Hematopoietic multipotent progenitor cell treated with erythropoietin and hydrocortisone succinate and interleukin-3 and kit ligand, for 17 days (in vitro differentiated cells): ENCODE measurements around the gene KRTAP5-11.
A peak's percentile ranks its signal among the peaks of the same experiment; 100 is the strongest.
"Not testable (repeated sequence)": the region's sequence is repeated elsewhere in the genome, so short reads cannot be mapped to it uniquely, and the experiment has no call there.

ENCODE experiments used
- DNase-seq: peaks from one replicate; pipeline ENCODE4 v3.0.0-alpha.2; 2015; ENCODE audit warnings: low spot score

The KRTAP5-11 gene

GRCh38 chr11:71581826-71582225 is 849 bp downstream of the KRTAP5-11 start:
- DNase-seq, result no peak

DNA sequence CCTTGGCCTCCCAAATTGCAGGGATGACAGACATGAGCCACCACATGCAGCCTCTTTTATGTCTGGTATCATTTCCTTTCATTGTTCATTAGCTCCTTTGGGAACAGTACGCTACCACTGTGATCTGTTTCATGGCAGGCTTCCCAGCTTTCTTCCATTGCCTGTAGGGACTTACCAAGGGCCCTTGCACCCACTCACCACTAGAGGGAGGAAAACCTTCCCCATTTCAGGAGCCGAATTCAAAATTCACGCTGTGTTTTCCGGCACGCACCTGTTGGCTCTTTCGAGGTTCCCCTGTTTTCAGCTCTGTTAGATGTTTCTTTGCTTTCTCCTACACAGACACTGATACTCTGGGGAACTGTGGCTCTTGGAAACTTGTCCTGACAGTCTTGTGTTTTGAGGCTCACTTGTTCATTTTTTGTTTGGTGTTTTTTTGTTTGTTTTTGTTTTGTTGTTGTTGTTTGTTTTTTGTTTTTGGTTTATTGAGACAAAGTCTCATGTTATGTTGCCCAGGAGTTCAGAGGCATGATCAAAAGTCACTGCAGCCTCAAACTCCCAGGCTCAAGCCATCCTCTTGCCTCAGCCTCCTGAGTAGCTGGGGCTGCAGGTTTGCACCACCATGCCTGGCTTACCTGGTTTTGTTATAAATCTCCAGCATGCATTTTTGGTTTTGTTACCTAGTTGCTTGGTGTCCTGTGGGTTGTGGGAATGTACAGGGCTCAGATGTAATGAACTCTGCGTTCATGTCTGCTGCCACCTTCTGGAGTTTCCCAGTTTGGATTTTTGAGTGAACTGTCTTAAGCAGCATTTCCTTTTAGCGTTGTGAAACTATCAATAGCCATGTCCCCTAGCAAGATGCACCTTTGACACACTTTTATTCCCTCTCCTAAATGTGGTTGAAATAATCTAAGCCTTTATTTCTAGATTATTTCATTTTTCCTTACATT is 2.3 kb downstream of the KRTAP5-11 start:
- peak; percentile 33 for DNase-seq

- not testable (repeated sequence) for DNase-seq
Measured at GRCh38 chr11:71579513-71579912, 3.2 kb downstream of the KRTAP5-11 start.

DNA sequence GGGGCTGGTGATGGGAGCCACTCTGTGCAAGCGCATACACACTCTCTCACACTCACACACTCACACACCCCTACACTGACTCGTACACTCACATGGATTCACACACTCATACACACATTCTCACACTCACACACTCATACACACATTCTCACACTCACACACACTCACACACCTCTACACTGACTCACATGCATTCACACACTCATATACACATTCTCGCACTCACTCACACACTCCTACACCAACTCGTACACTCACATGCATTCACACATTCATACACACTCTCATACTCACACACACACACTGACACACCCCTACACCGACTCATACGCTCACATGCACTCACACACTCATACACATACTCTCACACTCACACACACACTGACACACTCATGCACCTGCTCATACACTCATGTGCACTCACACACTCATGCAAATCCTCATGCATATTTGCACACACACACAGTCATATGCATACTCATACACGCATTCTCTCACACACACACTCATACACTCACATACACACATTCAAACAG is 5.1 kb downstream of the KRTAP5-11 start:
- DNase-seq, result no peak

DNA sequence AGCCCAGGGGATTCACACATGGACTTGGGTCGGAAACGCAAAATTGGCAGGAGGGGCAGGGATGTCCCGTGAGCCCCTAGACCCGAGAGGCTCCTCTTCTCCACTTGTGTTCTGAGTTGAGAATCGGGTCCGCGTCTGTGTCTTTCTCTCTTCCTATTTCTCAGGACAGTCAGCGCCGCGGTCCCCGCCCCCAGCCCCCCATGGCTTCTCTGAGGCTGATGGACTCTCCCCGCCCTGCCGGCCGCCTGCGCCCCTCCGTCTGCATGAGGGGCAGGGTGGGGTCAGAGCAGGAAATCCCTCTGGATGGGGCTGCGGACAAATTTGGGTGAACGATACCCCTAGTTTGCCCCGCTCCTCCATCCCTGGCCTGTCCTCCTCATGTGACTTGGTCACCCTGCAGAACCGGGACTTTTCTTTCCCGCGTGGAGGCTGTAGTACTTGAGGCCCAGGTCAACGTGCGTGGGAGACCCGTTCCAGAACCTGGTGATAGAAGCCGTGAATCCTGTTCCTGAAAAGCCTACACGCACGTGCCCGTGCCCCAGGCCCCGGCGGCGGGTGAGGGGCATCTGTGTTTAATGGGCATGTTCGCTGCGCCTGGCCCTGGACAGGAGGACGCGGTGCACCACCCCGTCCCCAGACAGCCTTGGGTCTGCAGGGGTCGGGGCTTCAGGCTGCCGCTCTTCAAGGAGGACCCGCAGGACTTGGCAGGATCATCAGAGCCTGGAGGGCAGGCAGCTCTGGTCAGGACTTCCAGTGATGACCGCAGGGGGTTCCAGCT is 5.8 kb downstream of the KRTAP5-11 start:
- DNase-seq, result not testable (repeated sequence)

DNA sequence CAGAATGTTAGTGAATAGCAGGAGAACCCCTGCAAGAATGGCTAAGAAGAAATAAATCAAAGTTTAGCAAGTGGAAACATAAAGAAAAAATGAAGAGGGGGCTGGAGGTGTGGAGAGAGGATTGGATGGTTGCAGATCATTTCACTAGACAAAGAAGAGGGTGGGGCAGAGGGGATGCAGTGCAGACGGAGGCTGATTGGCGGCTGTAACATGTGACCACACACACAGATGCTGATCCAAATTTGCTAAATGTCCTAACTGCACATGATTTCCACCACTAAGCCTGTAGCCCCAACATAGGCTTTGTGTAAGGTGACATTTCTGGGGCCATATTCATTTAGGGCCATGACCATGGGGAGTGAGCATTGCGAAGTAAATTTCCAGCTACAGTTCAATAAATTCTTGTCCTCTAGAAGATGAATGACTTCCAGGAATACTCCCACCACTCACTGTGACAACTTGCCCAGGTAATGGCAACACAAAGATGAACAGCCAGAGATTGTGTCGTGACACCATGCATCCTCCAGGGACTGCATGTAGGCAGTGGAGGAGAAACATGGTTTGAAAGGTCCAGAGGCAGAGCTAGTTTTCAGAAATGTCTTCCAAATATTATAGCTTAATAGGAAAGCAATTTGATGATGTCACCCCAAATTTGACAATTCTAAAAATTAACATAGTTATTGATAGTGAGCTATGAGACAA is 6.8 kb downstream of the KRTAP5-11 start:
- no peak for DNase-seq

DNA sequence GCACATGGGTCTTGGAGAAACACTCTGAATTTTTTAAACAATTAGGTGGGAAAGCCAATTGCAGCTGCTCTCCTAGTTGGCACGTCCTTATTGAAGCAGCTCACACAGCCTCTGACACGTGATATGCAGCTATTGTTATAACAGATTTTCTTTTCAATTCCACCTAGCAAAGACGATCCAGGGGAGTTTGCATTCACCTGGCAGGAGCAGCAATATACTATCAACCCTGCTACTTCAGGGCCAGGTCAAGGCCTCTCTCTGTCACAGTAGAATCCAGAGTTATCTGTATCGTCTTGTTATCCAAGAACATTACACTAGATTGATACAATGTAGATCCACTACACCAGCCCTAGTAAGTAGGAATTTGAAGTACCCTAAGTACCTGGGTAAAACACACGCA is 8.3 kb downstream of the KRTAP5-11 start:
- DNase-seq, result no peak

DNA sequence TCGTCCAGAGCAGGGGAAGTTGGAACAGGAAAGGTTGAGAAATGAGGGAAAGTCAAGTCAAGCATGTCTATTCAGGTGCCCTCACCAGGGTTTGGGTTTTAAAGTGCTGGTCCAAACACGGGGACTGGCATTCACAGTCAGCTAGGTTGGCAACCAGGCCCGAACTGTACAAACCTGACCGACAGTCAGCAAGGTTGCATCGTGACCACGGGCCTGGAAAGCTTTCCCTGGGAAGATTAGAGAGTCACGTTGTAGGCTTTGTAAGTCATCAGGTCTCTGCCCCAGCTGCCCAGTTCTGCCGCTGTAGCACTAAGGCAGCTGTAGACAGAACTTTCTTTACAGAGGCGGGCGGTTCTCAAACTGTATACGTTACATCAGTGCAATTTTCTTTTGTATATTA is 9.9 kb downstream of the KRTAP5-11 start:
- no peak for DNase-seq

GRCh38 chr11:71571101-71571850 is 11.4 kb downstream of the KRTAP5-11 start:
- not testable (repeated sequence) for DNase-seq

DNA sequence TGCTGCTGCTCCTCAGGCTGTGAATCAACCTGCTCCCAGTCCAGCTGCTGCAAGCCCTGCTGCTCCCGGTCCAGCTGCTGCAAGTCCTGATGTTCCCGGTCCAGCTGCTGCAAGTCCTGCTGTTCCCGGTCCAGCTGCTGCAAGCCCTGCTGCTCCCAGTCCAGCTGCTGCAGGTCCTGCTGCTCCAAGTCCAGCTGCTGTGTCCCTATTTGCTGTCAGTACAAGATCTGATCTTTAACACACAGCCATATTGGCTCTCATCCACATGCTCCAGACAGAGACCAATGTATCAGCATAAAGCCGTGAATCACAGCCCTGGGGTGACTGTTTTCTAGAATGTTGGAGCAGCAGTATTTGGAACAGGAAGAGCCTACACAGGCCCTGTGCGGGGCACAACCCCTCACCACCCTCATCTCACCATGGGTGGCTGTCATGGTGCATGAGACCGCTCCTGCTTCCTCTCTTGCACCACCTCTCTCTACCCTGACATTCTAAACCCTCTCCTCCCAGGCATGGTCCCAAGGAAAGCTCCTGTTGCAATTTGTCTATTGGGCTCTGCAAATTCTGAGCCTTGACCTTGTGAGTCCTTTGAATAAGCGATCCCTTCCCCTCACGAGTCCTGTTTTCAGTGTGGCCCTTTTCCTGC is 13.8 kb downstream of the KRTAP5-11 start:
- no peak for DNase-seq

- DNase-seq, result not testable (repeated sequence)
Measured at GRCh38 chr11:71567633-71568032, 15.0 kb downstream of the KRTAP5-11 start.

DNA sequence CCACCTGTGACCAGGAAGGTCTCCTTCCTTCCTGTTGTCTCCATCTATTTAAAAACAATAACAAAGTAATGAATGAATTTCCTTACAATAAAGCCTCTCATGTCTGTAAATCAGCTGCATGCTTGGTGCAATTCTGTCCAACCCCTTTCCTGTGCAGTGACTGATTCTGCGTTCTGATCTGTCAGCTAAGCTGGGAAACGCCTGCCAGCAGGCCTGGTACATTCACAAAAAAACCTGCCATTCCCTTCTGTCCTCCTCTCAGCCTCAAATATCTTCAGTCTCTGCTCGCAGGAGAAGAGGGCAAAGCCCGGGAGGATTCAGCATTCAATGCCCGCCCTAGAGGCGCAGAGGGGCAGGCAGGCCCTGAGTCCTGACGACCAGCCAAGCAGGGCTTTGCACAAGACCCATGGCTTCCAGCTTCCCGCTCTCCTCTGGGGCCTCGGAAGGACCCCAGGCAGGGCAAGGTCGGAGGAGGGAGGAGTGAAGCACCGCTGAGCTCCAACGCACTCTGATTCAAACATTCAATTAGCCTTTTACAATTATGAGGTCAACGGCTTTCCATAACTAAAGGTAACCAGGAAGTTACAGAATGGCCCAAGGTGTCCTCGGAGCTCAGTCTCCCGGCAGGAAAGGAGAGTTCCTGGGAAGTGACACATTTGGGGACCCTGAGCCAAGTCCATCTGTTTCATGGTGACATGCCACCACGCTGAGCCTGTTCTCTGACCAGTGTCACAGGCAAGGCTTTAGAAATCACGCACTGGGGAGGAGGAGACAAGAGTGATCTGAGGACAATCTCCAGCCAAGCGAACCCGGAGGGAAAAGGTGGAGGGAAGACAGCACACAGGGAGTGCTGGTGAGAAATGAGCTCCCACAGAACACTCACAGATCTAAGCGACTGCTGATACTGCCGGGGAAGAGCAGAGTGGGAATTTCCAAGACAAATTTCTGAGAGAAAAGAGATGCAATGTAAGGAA is 15.8 kb downstream of the KRTAP5-11 start:
- DNase-seq, result not testable (repeated sequence)

DNA sequence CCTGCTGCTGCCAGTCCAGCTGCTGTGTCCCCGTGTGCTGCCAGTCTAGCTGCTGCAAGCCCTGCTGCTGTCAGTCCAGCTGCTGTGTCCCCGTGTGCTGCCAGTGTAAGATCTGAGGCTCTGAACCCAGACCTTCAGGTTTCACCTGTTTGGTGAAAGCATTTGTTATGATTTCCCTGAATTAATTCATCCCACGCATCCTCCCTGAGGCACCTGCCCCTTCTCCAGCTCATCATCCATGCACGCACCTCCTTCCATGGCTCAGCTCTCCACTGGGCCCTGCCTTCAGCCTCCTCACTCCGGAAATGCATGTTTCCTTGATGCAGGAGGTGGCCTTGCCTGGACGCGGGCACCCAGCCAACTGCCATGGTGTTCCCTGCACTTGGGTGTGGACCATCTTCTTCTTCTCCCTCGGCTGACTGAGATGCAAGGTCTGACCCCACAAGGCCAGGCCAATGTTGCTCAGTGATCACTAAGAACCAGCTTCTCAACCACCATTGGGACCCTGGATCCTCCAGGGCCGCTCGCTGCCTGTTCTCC is 16.5 kb downstream of the KRTAP5-11 start:
- DNase-seq, result no peak

- no peak for DNase-seq
Measured at GRCh38 chr11:71565263-71565662, 17.4 kb downstream of the KRTAP5-11 start, which contains the start of gene KRTAP5-10. Gene KRTAP5-10 (plus strand): TSS chr11:71565563. CDS start chr11:71565588, 25 bp downstream.

- no peak for DNase-seq
Measured at GRCh38 chr11:71564430-71564829, 18.2 kb downstream of the KRTAP5-11 start.

- DNase-seq, result no peak
Measured at GRCh38 chr11:71563406-71563805, 19.3 kb downstream of the KRTAP5-11 start.

GRCh38 chr11:71562120-71562519 is 20.6 kb downstream of the KRTAP5-11 start:
- DNase-seq, result no peak

DNA sequence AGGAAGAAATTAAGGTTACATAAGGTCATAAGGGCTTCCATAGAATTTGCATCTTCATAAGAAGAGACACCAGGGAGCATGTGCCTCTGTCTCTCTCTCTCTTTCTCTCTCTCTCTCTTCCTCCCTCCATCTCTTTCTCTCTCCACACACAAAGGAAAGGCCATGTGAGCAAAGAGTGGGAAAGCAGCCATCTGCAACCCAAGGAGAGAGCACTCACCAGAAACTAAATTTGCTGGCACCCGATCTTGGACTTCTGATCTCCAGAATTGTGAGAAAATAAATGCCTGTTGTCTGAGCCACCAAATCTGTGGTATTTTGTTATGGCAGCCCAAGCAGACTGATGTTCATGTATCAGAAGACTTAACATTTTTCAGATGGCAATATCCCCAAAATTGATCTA is 23.7 kb downstream of the KRTAP5-11 start:
- DNase-seq, result no peak

GRCh38 chr11:71557257-71557656 is 25.4 kb downstream of the KRTAP5-11 start:
- DNase-seq, result no peak
